ENCODE results near the gene TEKT5. TPM values are rescaled to one million over a fixed set of nuclear protein-coding genes. Genes with fewer than 3 reads are reported as not detected.
"Not testable (repeated sequence)": the region's sequence is repeated elsewhere in the genome, so short reads cannot be mapped to it uniquely, and the experiment has no call there.

Gene TEKT5
- total and polyA plus RNA-seq, 9 of the 15 experiments (the other 6 are each of a cell fraction or from before 2014, with no cell fraction given) = 0.10 to 0.19 TPM; not detected in 7

- H3K4me3 ChIP-seq; CTCF ChIA-PET (ENCODE audit: low intra/inter-chr PET ratio); H3K9me1 ChIP-seq (ENCODE audit: control insufficient read depth, insufficient read depth, low read length); DNase-seq (ENCODE audit: extremely low read depth in 1 of 4, low spot score in 3 of 4); H3K27me3 ChIP-seq (ENCODE audit: control insufficient read depth in 2 of 2, insufficient read depth in 2 of 2, low read length in 2 of 2); H3K36me3 ChIP-seq (ENCODE audit: control insufficient read depth, insufficient read depth, low read length); H3K27ac ChIP-seq (ENCODE audit: extremely low read depth, low read depth, low read length); FAIRE-seq; BruUV-seq (replicated peaks); H3K4me2 ChIP-seq (ENCODE audit: insufficient read depth, low read length); H2AFZ ChIP-seq (ENCODE audit: low read depth, low read length); H3K9me3 ChIP-seq (replicated peaks; ENCODE audit: control insufficient read depth, insufficient read depth, low read depth, low read length); H3K4me1 ChIP-seq (replicated peaks in 1 of 2; ENCODE audit: control insufficient read depth in 2 of 2, insufficient read depth in 2 of 2, low read length in 2 of 2); in situ Hi-C loops (cut with MboI); H3K79me2 ChIP-seq (ENCODE audit: control insufficient read depth, insufficient read depth, low read length); ATAC-seq; intact Hi-C loops (cut with micrococcal nuclease); H4K20me1 ChIP-seq (replicated peaks; ENCODE audit: control insufficient read depth, insufficient read depth, low read length); H3K9ac ChIP-seq (ENCODE audit: insufficient read depth in 1 of 2, low read depth in 2 of 2, low read length in 2 of 2): not testable (repeated sequence)
- WGBS (ENCODE audit: insufficient coverage, low coverage, missing lambda C conversion rate) = 89% methylated on average over 1 of the region's 1 CpG
- peak; percentile 76 for TF ChIP-seq ZNF121 (CRISPR knock-in tag; conservative IDR thresholded peaks at IDR 0.05)
- POLR2A ChIA-PET = interaction anchor here (0.7 to 1.3 kb wide), 2 partner anchors 18 to 48 kb away, joined by 3 read pairs; no protein-coding TSS in a partner anchor
Observed at GRCh38 chr16:10649098-10649497, 45.6 kb downstream of the TEKT5 start.

GRCh38 chr16:10647721-10648296, 46.9 kb downstream of the TEKT5 start:
- intact Hi-C loops (cut with micrococcal nuclease) = no loop called here
- Histone ChIP-seq H4K20me1 (replicated peaks; ENCODE audit: control insufficient read depth, insufficient read depth, low read length) (no peaks in the 10 kb centered on the region), H3K9ac (ENCODE audit: insufficient read depth in 1 of 2, low read depth in 2 of 2, low read length in 2 of 2) (no peak overlapping the region), H3K9me1 (ENCODE audit: control insufficient read depth, insufficient read depth, low read length) (peaks cover 7% of the 10 kb centered on the region), H2AFZ (ENCODE audit: low read depth, low read length) (no peak overlapping the region), H3K4me2 (ENCODE audit: insufficient read depth, low read length) (no peak overlapping the region), H3K4me3 (no peak overlapping the region), H3K9me3 (replicated peaks; ENCODE audit: control insufficient read depth, insufficient read depth, low read depth, low read length) (no peaks in the 10 kb centered on the region), H3K36me3 (ENCODE audit: control insufficient read depth, insufficient read depth, low read length) (no peaks in the 10 kb centered on the region), H3K27ac (ENCODE audit: extremely low read depth, low read depth, low read length) (no peak overlapping the region), H3K79me2 (ENCODE audit: control insufficient read depth, insufficient read depth, low read length) (no peaks in the 10 kb centered on the region), H3K4me1 (replicated peaks in 1 of 2; ENCODE audit: control insufficient read depth in 2 of 2, insufficient read depth in 2 of 2, low read length in 2 of 2) (peaks cover 5 to 6% of the 10 kb centered on the region in 2 experiments; a peak in 4 of 5 replicates), H3K27me3 (ENCODE audit: control insufficient read depth in 2 of 2, insufficient read depth in 2 of 2, low read length in 2 of 2) (no peaks in the 10 kb centered on the region; a peak in 2 of 5 replicates)
- ATAC-seq (no peak), DNase-seq (ENCODE audit: extremely low read depth in 1 of 4, low spot score in 3 of 4) (no peak), FAIRE-seq (peak; percentile 81)
- BruUV-seq (replicated peaks) = no TSS peak
- 54% methylated on average over 4 of the region's 4 CpGs for WGBS (ENCODE audit: insufficient coverage, low coverage, missing lambda C conversion rate)
- ChIA-PET POLR2A (interaction anchor here (1.1 kb wide), 1 partner anchor 26 kb away, joined by 3 read pairs; no protein-coding TSS in a partner anchor), CTCF (ENCODE audit: low intra/inter-chr PET ratio) (no interaction called here)
- in situ Hi-C loops (cut with MboI) = no loop called here
- peak; percentile 33; the same call in 1 of the 2 replicates for TF ChIP-seq ZNF24 (IDR thresholded peaks at IDR 0.05)
- no peak for TF ChIP-seq ZBTB8A (IDR thresholded peaks at IDR 0.05; ENCODE audit: partially characterized antibody)
- no peak for TF ChIP-seq ZNF740 (CRISPR knock-in tag; IDR thresholded peaks at IDR 0.05)
- no peak for TF ChIP-seq ZNF740 (tag; IDR thresholded peaks at IDR 0.05)
- TF ChIP-seq ZNF184 (CRISPR knock-in tag; IDR thresholded peaks at IDR 0.05) = no peak
- TF ChIP-seq USF2 (CRISPR knock-in tag; IDR thresholded peaks at IDR 0.05) = no peak
- no peak for TF ChIP-seq PRDM10 (IDR thresholded peaks at IDR 0.05; ENCODE audit: partially characterized antibody)
- TF ChIP-seq HDAC8 (tag; IDR thresholded peaks at IDR 0.05) = no peak
